GM19035 (cell line): ENCODE results near the gene FAM171A1.
"Not testable (repeated sequence)": the region's sequence is repeated elsewhere in the genome, so short reads cannot be mapped to it uniquely, and the experiment has no call there.

Source experiments
- ATAC-seq: cut with Tn5 transposase; IDR thresholded peaks from one replicate; pipeline ENCODE4 v1.9.1; 2021; ENCODE audit not compliant: unreplicated experiment

FAM171A1 gene

GRCh38 chr10:15293862-15294842 lies 76.9 kb downstream of the FAM171A1 start:
- no peak for ATAC-seq

- no peak for ATAC-seq
These were observed 80.4 kb downstream of the FAM171A1 start for GRCh38 chr10:15290671-15291070.

DNA sequence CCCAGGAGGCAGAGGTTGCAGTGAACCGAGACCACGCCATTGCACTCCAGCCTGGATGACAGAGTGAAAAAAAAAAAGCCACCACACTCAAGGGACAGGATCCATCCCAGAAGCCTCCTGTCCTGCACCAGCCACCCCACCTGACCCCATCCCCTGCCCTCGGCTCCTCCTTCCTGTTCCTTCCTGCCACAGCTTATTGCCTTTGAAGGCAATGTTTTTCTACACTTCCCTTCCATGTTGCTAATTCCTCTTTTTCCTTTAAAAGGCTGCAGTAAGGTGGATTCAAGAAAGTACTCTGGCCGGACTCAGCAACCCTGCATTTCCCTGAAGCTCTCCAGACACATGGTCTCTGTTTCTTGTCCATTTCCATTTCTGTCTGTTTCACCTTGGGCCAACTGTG lies 80.9 kb downstream of the FAM171A1 start:
- ATAC-seq = no peak

- ATAC-seq = no peak
These were observed 90.1 kb downstream of the FAM171A1 start for GRCh38 chr10:15280974-15281373.

DNA sequence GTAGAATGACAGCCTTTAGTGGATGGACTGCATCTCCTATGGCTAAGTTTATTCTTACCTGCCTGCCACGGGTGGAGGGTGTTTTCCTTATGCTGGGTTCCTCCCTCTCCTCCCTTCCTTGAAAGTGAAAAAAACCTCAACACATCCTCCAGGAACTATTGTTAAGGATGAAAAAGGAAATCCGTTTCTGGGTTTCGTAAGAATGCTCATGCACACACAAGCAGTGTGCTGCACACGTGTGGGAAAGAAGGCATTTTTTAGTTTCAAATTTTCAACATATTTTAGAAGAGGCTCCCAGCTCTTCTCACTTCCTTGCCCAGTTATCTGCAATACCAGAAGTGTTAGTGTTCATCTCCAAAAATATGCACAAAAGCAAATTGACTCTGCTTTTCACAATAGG lies 90.6 kb downstream of the FAM171A1 start:
- ATAC-seq = no peak

GRCh38 chr10:15279236-15279635 lies 91.9 kb downstream of the FAM171A1 start:
- ATAC-seq = no peak

- no peak for ATAC-seq
These were observed 92.3 kb downstream of the FAM171A1 start for GRCh38 chr10:15278786-15279185.

GRCh38 chr10:15276039-15276438 lies 95.0 kb downstream of the FAM171A1 start:
- not testable (repeated sequence) for ATAC-seq

- not testable (repeated sequence) for ATAC-seq
These were observed 101.3 kb downstream of the FAM171A1 start for GRCh38 chr10:15269838-15270237.

DNA sequence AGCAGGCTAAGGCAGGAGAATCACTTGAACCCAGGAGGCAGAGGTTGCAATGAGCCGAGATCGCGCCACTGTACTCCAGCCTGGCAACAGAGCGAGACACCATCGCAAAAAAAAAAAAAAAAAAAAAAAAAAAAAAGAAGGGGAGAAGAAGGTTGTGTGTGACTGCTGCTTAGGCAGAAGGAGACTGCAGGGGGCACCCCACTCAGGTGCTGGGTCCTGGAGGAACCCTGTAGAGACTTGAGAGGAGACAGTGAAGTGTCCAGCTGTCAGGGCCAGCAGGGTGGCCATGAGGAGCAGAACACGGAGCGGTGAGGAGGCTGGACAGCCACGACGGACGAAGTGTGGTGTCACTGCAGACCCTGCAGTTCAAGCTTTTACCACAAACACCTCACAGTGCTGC lies 103.6 kb downstream of the FAM171A1 start:
- no peak for ATAC-seq

DNA sequence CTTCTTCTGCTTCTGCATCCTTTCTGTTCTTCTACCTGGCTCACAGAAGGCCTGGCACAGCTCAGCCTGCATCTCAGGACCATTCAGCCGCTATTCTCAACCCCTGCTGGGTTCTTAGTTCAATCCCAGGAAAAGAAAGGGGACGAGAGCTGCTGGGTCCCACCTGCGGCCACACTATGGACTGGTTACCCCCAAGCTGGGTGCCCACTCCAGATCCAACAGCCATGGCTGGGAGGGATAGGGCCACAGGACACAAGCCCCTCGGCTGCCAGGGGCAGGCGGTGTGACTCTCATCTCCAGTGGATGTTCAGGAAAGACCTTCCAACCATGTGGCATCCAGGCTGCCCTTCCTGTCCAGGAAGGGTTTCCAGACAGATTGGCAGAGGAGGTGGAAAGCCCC lies 105.0 kb downstream of the FAM171A1 start:
- ATAC-seq = no peak

DNA sequence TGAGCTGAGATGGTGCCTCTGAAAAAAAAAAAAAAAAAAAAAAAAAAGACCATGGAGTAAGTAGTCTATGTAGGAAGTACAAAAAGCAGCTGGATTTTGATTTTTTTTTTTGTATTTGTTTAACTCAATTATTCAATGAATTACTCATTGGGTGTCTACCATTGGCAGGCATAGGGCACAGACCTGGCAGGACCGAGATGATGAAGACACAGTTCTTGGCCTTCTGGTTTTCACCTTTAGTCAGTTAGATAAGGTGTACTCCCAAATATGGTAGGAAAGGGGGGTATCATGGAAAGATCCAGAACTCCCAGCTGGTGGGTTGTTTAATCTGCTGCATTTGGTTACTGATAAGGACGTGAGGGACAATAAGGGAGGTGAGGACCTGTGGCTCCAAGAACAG lies 105.5 kb downstream of the FAM171A1 start:
- no peak for ATAC-seq

DNA sequence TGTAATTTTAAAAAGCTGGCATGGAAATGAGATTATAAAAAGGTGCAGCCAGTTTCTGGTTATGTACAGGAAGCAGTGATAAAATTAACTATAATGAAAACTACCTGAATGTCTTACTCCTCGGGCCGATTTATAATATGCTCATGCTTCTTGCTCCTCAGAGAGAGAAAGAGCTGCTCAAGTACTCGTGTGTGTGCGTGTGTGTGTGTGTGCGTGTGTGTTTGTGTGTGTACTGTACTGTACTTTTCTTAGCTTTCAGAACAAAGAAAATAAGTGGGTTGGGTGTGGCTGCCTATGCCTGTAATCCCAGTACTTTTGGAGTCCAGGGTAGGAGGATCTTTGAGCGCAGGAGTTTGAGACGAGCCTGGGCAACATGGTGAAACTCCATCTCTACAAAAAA lies 106.0 kb downstream of the FAM171A1 start:
- no peak for ATAC-seq

GRCh38 chr10:15263657-15264323 lies 107.3 kb downstream of the FAM171A1 start:
- ATAC-seq = no peak

GRCh38 chr10:15262036-15262713 lies 108.9 kb downstream of the FAM171A1 start:
- no peak for ATAC-seq

DNA sequence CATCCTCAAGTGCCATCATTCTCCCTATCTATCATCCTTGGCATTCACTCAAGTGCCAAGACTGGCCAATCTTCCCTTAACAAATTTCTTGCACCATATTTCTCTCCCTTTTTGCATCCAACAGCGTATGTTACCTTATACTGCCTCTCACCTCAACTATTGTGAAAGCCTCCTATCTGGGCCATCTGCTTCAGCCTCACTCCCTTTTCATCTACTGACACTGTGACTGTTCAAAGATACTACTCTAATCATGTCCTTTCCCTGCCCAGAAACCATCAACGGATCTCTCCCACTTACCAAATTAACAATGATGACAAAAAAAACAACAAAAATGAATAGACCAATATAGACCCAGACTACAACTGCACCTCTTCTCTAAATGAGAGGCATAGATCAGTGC lies 112.0 kb downstream of the FAM171A1 start:
- no peak for ATAC-seq

DNA sequence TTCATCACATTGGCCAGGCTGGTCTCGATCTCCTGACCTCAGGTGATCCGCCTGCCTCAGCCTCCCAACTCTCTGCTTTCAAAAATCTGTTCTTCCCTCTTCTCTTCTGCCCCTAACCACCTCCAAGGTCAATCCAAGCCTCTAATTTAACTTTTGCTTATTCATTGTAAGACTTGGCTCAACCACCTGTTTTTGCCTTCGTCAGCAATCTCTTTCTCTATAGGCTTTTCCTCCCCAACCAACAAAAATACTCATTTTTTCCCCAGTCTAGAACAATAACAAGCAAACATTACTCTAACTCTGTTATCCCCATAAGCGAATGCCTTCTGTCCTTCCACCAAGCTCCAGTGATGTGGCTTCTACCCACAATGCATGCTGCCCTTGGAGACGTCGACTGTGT lies 112.8 kb downstream of the FAM171A1 start:
- ATAC-seq = no peak

GRCh38 chr10:15255961-15256360 lies 115.1 kb downstream of the FAM171A1 start:
- no peak for ATAC-seq

DNA sequence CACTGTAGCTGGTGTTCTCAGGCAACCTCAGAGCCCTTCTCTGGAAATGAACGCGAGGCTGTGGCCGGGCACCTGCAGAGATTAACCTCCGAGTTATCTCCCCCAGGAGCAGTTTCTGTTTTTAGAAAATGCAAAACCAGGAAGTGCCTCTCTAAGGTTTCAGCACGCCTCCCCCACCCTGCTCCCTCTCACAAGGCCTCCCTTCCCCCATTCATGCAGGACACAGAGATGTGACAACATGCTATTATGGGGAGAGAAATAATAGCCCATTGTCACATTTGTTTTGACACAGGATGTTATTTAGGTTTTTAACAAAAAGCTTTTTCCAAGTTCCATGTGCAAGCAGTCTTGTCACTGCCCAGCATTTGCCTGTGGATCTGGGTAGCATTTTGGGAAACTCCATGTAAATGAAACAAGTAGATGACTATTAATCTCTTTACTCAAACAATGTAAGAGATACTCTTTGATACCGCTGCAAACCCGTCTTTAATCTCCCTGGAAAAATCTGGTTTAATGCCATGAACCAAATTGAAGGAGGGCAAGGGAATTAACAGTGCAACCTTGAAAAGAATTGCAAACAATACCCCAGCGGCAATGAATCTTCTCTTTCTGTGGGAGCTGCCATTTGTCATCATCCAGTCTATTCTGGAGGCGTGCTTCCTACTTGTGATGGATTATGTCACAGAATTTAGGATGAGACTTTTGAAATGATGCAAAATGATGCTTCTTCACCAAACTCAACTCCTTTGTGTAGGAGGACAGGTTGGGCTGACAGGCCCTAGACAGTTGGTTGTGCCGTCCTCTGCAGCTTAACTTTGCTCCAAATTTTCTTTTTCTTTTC lies 116.1 kb downstream of the FAM171A1 start:
- ATAC-seq = no peak

DNA sequence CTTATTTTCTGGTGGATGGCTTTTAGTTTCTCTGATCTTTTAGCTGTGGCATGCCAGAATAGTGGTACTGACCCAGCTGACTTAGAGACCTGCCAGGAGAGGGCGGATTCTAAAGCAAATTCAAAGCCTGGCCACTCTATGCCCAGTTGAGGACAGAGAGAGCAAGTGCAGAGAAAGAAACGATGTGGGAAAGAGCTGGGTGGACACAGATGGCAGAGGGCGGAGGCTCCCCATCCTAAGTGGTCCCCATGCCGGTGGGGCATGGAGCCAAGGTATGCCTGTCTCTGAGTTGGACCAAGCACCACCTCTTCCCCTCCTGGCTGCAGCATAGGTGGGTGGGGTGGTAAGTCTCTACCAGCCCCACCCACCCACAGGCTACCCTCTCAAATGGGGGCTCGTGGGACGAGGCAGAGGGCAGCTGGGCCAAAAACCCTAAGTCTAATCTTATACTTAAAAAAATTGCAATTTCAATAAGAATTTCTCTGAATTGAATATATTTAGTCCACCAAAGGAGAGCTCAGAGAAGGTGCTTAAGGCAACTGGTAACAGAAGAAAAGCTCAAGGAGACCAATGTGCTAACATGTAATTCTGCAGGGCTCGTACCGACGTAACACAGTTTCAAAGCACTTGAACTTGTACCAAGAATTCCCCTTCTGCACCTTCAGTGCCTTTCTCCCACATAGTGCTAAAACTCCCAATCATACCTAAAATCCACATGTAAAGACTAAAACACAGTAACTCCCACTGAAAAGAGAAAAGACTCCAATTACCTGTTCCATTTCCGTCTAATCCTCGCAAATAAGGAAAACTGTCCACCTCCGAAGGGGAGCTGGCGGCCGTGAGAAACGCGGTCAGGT lies 116.9 kb downstream of the FAM171A1 start:
- ATAC-seq = no peak
